Measurements from ENCODE around the gene NDUFAF7.
A peak's percentile ranks its signal among the peaks of the same experiment; 100 is the strongest.
"Not testable (repeated sequence)": the region's sequence is repeated elsewhere in the genome, so short reads cannot be mapped to it uniquely, and the experiment has no call there.

Gene NDUFAF7, protein sequence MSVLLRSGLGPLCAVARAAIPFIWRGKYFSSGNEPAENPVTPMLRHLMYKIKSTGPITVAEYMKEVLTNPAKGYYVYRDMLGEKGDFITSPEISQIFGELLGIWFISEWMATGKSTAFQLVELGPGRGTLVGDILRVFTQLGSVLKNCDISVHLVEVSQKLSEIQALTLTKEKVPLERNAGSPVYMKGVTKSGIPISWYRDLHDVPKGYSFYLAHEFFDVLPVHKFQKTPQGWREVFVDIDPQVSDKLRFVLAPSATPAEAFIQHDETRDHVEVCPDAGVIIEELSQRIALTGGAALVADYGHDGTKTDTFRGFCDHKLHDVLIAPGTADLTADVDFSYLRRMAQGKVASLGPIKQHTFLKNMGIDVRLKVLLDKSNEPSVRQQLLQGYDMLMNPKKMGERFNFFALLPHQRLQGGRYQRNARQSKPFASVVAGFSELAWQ

DNA sequence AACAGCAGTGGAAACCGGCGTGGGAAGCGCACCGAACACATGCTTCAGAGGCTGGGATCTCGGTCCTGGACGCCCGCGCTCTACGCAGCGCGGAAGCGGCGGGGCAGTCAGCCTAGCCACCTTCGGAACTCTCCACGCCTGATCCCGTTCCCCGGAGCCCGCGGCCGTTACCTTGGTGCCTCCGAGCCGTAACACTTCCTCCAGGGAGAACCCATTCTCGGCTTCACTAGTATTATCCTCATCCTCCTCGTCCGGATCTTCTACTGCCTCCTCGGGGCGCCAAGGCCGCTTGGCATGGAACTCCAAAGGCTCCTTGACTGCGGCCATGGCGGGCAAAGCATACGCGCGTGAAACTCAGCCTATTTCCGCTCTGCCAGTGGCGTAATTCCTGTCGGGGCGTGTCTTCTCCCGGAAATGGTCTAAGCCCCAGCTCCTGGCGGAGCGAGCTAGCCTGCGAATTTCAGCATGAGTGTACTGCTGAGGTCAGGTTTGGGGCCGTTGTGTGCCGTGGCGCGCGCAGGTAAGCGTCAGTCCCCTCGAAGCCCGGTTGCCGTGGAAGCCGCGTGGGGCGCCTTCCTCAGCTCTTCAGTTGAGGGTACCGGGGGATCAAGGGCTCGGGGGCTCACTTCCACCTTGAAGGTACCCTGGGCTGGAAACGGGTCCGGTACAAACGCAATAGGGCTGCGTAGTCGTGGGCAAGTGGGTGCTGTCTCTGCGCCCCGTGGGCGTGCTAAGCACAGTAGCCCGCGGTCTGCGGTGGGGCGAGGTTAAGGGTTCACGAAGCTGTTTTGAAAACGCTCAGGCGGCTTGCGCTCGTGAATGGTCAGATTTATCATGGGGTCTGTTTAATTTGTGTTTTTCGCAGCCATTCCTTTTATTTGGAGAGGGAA is at the start of gene NDUFAF7, which contains the start of gene CEBPZ:
TSS of gene NDUFAF7 (plus strand) at position 418 of the 890 bp plus-strand sequence. CDS start at position 466, 48 bp downstream.
TSS of gene CEBPZ (minus strand) at position 356 of the 890 bp plus-strand sequence. CDS start at position 327, 29 bp downstream.
- DNase-seq: peak; percentile 86

DNA sequence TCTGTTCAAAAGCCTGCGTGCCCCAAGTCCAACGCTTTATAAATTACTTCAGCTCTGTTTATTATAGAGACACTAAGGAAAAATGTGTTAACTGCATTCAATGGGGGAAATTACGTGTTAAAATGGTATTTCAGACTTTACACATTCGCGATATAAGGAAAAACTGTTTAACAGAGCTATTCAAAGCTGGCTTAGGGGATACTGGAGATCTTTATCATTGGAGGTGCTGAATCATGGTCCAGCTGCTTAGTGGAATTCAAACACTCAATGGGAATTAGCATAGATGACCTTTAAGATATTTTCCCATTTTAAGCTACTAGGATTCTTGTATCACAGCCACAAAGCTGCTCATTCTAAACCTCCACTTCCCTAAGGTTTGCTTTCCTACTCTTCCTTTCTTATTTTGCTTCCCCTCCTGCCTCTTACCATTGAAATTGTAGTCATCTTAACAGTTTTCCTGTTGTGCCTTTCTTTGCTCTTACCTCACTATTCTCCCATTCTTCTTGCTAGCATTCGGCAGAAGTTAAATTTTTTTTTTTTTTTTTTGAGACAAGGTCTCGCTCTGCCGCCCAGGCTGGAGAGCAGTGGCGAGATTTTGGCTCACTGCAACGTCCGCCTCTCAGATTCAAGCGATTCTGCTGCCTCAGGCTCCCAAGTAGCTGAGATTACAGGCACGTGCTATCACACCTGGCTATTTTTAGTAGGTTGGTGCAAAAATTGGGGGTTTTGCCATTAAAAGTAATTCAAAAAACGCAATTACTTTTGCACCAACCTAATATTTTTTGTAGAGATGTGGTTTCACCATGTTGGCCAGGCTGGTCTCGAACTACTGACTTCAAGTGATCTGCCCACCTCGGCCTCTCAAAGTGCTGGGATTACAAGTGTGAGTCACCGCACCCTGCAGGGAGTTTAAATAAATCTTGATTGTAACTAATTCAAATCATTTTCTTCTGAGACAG is 49.5 kb upstream of the NDUFAF7 start:
- no peak for DNase-seq

DNA sequence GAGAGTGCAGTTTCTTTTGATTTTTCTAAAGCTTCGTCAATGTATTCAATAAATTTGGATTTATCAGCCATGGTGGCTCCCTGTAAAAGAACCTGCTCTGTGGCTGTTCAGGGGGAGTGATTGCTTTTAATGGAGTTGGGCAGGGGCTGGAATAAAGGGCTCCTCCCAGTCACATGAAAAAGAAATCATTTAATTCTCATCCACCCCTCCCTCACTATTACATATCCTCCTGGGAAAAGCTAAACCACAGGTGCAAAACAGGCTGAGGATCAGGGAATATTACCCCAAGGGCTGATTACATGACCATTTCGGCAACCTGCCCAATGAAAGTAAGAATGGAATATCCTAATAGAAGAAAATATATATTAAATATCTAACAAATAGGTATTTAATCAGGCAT is 42.9 kb upstream of the NDUFAF7 start, which contains the start of gene SULT6B1:
TSS of gene SULT6B1 (minus strand) at position 101 of the 400 bp plus-strand sequence. CDS start at position 71, 30 bp downstream.
- no peak for DNase-seq

DNA sequence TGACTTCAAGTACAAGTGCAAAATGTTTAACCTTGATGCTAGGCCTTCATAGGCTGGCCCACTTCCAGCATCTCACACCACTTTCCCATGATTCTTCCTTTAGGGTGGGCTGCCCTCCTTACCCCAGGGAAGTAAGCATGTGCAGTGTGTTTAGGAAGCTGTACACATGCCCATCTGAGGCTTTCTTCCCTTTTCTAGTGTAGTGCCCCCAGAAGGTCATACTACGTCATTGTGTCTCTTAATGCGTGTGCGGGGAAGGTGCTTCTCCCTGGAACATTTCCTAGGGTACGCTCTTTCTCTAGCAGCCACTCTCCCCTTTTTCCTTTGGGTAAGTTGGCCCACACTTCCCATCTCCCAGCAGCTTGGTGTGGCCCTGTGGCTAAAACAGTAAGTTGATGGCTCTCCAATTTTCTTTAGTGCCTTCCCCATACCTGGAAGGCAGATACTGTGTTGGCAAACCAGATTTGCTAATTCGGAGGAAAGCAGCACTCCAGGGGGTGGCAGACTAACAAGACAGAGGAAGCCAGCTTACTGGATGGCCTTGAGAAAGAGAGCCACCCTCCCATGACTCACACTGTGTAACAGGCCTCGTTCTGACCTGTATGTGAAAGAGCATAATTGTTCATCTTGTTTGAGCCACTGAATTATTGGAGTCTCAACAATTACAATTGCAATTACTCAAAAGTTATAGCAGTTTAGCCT is 41.9 kb upstream of the NDUFAF7 start:
- peak; percentile 22 for DNase-seq

DNA sequence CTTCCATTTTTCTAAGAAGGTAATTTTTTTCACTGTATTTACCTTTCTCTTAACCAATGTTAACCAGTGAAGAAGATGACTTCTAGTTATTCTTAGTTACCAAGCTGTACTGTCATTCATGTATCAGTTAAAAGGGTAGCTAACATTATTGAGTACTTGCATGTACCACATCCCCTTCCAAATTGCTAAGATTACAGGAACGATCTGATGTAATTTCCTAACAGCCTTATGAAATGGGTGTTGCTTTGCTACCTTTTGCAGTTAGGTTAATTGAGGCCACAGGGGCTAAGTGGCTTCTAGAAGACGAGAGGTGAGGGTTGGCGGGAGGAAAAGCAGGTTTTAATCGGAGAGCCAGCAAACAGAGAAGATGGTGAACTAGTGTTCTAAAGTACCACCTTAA is 41.2 kb upstream of the NDUFAF7 start:
- DNase-seq: no peak

DNA sequence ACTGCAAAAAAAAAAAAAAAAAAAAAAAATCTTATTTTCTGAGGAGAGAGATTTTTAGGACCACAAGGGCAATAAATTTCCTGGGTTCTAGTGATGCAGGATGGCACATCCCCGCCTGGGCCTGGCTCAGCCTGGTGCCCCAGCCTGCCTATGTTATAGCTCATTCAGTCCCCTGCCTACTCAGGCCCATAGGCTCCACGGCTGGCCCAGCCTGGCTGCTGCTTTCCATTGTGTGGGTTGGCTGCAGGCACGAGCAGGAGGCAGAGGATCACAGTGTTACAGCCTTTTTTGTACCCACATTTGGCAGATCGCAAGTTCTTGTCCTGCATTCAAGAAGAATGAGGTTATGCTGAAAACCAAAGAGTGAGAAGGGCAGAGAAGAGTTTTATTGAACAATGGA is 40.2 kb upstream of the NDUFAF7 start:
- DNase-seq: no peak

DNA sequence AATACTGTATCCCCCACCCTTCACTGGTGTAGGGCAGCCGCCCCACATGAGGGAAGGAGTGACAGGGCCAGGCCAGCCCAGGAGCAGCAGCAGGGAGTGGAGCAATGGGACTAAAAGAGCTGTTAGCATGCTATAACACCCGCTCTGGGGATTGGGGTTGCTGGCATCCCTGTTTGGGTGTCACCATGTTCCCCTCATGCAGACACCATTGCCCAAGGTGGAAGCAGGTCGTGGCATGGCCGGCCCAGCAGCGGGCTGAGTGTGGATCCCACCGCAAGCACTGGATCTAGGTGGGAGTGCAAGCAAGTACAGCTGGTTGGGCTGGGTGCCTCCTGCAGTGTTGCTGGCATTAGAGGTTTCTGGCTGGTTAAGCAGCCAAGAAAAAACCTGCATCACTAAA is 39.7 kb upstream of the NDUFAF7 start:
- no peak for DNase-seq

DNA sequence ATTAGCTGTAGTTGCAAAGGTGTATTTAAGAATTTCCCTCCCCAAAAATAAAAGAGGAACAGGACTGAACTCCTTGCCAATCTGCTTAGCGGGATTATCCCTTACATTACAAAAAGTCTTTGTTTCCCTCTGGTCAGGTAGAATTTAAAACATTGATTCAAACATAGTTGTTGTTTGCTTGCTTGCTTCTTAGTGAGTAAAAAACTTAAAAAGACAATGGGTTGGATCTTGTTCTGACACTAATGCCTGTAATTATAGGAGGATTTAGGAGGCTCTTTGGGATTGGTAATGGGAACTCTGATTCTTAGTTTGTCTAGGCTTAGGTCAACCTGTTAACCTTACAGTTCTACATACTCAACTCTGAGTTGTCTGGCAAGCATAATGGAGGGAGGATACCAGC is 38.9 kb upstream of the NDUFAF7 start:
- no peak for DNase-seq

DNA sequence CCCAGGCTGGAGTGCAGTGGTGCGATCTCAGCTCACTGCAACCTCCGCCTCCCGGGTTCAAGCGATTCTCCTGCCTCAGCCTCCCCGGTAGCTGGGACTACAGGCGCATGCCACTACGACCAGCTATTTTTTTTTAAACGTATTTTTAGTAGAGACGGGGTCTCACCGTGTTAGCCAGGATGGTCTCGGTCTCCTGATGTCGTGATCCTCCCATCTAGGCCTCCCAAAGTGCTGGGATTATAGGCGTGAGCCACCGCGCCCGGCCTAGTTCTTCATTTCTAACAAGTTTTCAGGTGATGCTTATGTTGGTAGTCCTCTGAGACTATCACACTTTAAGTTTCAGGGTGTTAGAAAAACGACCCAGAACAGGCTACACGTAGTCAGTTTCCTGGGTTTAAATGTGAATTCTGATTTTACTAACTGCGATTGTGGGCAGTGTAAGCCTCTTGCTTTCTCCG is 35.6 kb upstream of the NDUFAF7 start:
- DNase-seq: not testable (repeated sequence)

DNA sequence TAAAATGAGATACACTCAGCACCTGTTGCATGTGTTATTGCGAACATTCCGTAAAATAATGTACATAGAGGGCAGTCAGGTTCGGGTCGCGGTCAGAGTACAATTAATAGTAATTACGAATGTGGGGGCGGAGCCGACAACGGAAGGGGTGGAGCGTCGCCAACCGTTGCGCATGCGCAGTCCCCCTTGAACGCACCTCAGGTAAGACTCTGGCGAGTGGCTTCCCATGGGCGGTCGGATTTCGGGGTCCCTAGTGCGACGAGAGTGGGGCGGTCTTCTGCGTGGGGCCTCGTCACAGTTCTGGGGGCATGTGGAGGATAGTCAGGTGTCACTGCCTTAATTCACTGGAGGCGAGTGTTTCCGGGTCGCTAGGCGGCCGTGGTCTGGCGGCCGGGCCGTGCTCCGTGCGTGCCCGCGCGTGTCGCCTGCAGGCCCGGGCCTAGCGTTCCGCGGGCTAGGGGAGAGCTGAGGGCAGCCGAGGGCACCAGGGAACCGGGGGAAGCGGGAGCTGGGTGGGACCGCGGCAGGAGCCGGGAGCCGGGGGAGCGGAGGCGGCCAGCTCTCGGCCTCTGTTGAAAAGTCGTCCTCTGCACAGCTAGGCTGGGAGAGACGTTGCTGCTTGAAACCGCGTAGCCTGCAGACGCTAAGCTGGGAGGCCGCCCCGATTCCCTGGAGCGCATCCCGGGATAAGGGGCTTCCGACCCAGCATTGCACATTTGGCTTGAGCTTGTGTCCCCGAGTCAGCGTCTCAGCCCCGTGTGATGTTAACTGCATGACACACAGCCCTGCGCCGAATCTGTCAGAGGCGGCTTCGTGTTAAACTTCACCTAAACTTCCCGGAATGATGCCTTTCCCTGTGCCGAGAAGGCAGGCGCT is 34.9 kb upstream of the NDUFAF7 start, which contains the start of gene CEBPZOS:
TSS of gene CEBPZOS (plus strand) at position 177 of the 876 bp plus-strand sequence. CDS start 3,209 bp downstream, outside the sequence.
- peak; percentile 88 for DNase-seq

DNA sequence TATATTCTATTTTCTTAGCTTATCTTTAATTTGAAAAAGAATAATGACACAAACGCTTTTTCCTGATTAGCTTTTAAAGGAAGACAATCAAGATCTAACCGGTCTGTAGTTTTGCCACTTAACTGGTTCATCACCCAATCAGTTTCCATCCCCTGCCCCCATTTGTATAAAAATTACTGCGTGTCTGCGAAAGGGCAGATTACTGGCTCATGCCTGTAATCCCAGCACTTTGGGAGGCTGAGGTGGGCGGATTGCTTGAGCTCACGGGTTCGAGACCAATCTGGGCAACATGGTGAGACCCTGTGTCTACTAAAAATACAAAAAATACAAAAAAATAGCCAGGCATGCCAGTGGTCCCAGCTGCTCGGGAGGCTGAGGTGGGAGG is 32.8 kb upstream of the NDUFAF7 start:
- DNase-seq: no peak

DNA sequence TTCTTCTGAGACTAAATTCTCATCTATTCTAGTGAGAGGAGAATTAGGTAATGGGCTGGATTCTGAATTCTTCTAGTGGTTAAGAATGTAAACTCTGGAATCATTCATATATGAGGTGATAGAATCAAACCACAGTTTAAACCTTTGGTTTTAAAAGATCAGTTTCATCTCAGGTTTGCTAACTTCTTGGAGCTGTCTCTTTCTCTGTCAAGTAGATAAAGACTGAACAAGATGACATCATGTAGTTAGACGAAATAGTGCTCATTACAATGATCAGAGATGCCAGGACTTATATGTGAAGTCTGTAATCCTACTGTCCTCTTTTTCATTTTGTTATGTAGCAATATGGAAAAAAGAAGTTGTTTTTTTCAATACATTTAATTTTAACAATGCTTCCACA is 30.2 kb upstream of the NDUFAF7 start:
- DNase-seq: no peak

DNA sequence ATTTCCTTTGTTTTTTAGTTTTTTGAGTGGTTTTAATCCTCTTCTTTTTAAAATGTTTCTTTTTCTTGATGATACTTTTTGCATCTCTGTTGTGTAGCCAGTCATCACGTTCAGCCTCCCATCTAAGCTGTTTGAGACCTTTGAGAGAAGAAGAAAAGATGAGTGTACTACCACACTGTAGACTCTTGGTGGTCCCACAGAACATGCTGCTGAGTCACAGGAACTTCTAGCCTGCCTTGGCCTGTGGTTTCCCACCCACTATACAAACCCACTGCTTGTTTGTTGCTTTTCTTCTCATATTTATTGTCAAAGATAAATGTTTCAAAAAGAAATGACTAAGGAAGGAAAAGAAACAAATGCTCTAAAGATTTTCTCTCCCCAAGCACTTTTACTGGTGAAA is 29.7 kb upstream of the NDUFAF7 start:
- no peak for DNase-seq

DNA sequence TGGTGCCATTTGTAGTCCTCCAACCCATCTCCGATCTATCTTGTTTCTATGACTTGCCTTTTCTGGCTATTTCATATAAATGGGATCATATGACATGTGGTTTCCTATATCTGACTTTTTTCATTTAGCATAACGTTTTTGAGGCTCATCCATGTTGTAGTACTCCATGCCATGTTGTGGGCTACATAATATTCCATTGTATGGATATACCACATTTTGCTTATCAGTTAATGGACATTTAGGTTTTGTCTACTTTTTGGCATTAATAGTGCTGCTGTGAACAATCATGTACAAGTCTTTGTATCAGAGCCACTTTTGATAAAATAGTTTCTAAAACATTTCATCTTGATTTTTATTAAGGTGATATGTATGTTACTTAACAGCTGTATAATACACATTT is 27.8 kb upstream of the NDUFAF7 start:
- no peak for DNase-seq

DNA sequence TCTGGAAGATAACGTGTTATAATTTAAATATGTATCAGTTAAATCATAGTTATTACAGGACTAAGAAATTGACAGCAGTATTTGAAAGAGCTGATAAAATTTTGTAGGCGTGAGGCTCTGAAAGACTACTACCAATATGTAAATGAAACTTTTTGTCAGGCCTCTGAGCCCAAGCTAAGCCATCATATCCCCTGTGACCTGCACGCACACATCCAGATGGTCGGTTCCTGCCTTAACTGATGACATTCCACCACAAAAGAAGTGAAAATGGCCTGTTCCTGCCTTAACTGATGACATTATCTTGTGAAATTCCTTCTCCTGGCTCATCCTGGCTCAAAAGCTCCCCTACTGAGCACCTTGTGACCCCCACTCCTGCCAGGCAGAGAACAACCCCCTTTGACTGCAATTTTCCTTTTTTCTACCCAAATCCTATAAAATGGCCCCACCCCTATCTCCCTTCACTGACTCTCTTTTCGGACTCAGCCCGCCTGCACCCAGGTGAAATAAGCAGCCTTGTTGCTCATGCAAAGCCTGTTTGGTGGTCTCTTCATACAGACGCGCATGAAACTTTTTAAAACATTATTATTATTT is 26.3 kb upstream of the NDUFAF7 start:
- DNase-seq: not testable (repeated sequence)

DNA sequence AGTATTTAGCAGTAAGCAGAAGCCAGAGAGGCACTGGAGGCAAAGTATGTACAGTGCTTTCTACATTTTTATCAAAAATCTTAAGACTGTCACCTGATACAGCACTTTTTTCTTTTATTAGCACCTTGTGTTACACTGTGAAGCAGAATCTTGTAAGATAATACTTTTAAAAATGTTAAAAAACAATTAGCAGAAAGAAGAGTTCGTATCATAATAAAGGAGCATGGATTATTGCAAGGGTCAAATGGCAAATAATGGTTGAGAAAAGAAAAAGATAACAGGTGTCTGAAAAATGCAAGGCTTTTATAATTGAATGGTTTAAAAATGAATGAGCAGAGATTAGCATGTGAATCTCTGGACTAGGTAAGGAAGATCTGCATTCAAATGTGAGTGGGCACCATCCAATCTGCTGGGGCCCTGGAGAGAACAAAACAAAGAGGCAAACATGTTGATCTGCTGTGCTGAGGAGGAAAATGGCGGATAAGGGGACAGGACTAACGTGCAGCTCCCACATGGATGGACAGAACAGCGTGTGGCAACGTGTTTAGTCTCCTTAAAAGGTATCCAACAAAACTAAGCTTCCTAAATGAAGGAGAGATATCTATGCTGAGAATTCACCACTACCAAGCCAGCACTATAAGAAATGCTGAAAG is 25.6 kb upstream of the NDUFAF7 start:
- DNase-seq: no peak

DNA sequence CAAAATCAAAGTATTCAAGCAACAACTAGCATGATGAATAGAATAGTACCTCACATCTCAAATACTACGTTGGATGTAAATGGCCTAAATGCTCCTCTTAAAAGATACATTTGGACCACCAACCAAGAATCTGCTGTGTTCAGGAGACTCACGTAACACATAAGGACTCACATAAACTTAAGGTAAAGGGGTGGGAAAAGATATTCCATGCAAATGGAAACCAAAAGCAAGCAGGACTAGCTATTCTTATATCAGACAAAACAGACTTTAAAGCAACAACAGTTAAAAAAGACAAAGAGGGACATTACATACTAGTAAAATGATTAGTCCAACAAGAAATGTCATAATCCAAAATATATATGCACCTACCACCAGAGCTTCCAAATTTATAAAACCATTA is 24.7 kb upstream of the NDUFAF7 start:
- not testable (repeated sequence) for DNase-seq

DNA sequence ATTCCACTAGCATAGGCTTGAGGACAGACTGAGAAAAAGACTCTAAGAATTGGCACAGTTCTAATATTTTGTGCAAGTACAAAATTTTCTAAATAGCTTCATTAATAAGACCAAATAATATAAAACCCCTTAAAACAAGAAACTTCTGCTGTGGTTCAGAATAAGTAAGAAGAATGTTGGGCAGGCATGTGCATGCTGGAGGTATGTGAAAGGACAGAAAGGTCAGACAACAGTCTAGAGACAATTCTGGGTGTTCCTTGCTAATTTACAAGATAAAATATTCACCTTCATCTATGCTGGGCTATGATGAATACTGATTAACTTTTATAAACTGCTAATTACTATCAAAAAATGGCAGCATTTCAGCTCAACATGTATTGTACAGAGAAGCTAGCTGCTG is 20.2 kb upstream of the NDUFAF7 start:
- DNase-seq: no peak

DNA sequence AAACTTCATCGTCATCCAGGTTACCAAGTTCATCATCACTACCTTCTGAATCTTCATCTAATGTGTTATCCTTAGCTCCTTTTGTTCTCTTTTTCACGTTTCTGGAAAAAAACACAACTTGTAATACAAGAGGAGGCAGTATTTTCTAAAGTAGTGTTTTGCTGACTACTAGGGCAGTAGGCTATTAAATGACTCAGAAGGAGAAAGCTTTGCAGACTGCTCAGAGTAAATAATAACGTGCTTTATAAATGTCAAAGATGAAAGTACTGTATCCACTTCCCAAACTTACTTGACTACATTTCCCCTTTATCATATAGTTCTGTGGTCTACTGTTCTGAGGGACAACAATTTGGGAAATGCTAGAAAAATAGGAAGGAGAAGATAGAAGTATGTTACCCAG is 19.5 kb upstream of the NDUFAF7 start:
- no peak for DNase-seq
